Stimulated activated CD4-positive, alpha-beta T cell treated with anti-CD3 and anti-CD28 coated beads, TNF-alpha, amount 100 ng/mL, for 4 hours (primary cell): Measurements from ENCODE around the gene FAM170B.

Experiments used
- DNase-seq, 3 experiments: peaks; one replicate each; pipeline ENCODE4 v3.0.0-alpha.2; 2020; ENCODE audit warnings: low read depth in 3 of 3

FAM170B gene

GRCh38 chr10:49133706-49134248 is at the start of gene FAM170B:
TSS of gene FAM170B (minus strand) at chr10:49134021. CDS start at chr10:49133918, 103 bp downstream.
- DNase-seq = no peak

- DNase-seq = no peak
Measured at GRCh38 chr10:49182776-49183175, 49.0 kb upstream of the FAM170B start.

GRCh38 chr10:49180444-49180860 is 46.6 kb upstream of the FAM170B start:
- no peak for DNase-seq

- no peak for DNase-seq
Measured at GRCh38 chr10:49179699-49180443, 46.0 kb upstream of the FAM170B start.

- no peak for DNase-seq
Measured at GRCh38 chr10:49178489-49179471, 45.0 kb upstream of the FAM170B start.

- peak in 1 of 3 experiments; percentile 28 for DNase-seq
Measured at GRCh38 chr10:49177391-49178355, 43.9 kb upstream of the FAM170B start.

GRCh38 chr10:49176310-49177268 is 42.8 kb upstream of the FAM170B start:
- no peak for DNase-seq

- DNase-seq = no peak
Measured at GRCh38 chr10:49175587-49176309, 41.9 kb upstream of the FAM170B start.

- DNase-seq = no peak
Measured at GRCh38 chr10:49174926-49175500, 41.2 kb upstream of the FAM170B start.

- DNase-seq = no peak
Measured at GRCh38 chr10:49174261-49174925, 40.6 kb upstream of the FAM170B start.

- no peak for DNase-seq
Measured at GRCh38 chr10:49173853-49174252, 40.0 kb upstream of the FAM170B start.

- no peak for DNase-seq
Measured at GRCh38 chr10:49173201-49173772, 39.5 kb upstream of the FAM170B start.

GRCh38 chr10:49172777-49173132 is 38.9 kb upstream of the FAM170B start:
- no peak for DNase-seq

GRCh38 chr10:49172061-49172776 is 38.4 kb upstream of the FAM170B start:
- DNase-seq = no peak

GRCh38 chr10:49171326-49172060 is 37.7 kb upstream of the FAM170B start:
- no peak for DNase-seq

GRCh38 chr10:49170632-49171325 is 37.0 kb upstream of the FAM170B start:
- DNase-seq = no peak
